H1 (cell line): ENCODE data around the gene SYNDIG1. TPM values are rescaled to one million over a fixed set of nuclear protein-coding genes. Genes with fewer than 3 reads are reported as not detected.

Experiments
- CTCF ChIA-PET: fragments of 300-600 bp; sonication (Branson Sonifier 250); formaldehyde crosslinking; loops from one replicate; lab custom pipeline; 2021; ENCODE audit not compliant: partially characterized antibody; lab: Charles Lee
- POLR2A ChIA-PET: fragments of 300-600 bp; sonication (Branson Sonifier 250); formaldehyde crosslinking; loops from one replicate; lab custom pipeline; 2021; ENCODE audit warnings: inconsistent platforms; ENCODE audit not compliant: partially characterized antibody; lab: Charles Lee
- DNase-seq, 2 experiments: peaks; one replicate each; pipeline versions ENCODE4 v3.0.0 to v3.0.0-alpha.2; 2010 to 2022; ENCODE audit warnings: low spot score in 2 of 2, low read depth in 1 of 2, mixed read lengths in 1 of 2
- FAIRE-seq: peaks from 2 replicates; lab custom pipeline; 2011; peaks lifted over from hg19 to GRCh38; lab: Jason Lieb, UNC
- H2AFZ ChIP-seq: 2 replicates; pipeline ENCODE4 v1.8.1; 2012; ENCODE audit warnings: low read length, inconsistent platforms
- H2AK5ac ChIP-seq: 2 replicates; pipeline ENCODE4 v1.6.1; 2013; ENCODE audit warnings: low read depth, low read length
- H2BK120ac ChIP-seq: replicated peaks from 2 replicates; pipeline ENCODE3; 2013; ENCODE audit warnings: low read depth, low read length, inconsistent platforms
- H2BK12ac ChIP-seq: 2 replicates; pipeline ENCODE4 v1.6.1; 2013; ENCODE audit warnings: low read depth, low read length
- H2BK15ac ChIP-seq: 2 replicates; pipeline ENCODE4 v1.6.1; 2013; ENCODE audit warnings: low read length
- H2BK20ac ChIP-seq: 2 replicates; pipeline ENCODE4 v1.6.1; 2013; ENCODE audit warnings: low read length
- H2BK5ac ChIP-seq: 2 replicates; pipeline ENCODE4 v1.6.1; 2013; ENCODE audit warnings: low read depth, low read length
- H3K14ac ChIP-seq: 2 replicates; pipeline ENCODE4 v1.6.1; 2013; ENCODE audit warnings: inconsistent platforms; ENCODE audit not compliant: insufficient read length
- H3K18ac ChIP-seq: 2 replicates; pipeline ENCODE4 v1.6.1; 2013; ENCODE audit warnings: low read length; ENCODE audit errors: extremely low read depth
- H3K23ac ChIP-seq: 2 replicates; pipeline ENCODE4 v1.6.1; 2013; ENCODE audit warnings: inconsistent platforms; ENCODE audit not compliant: insufficient read length
- H3K23me2 ChIP-seq: 2 replicates; pipeline ENCODE4 v1.6.1; 2013; ENCODE audit warnings: low read depth, low read length
- H3K27ac ChIP-seq: 2 replicates; pipeline ENCODE4 v1.6.1; 2011; ENCODE audit warnings: low read depth, low read length, inconsistent platforms
- H3K27me3 ChIP-seq, 4 experiments: replicated peaks in 1 of 4; 1 replicate in 1 of 4; 2 replicates in 3 of 4; pipeline versions ENCODE4 v1.6.1 to v1.8.1; 2011 to 2013; ENCODE audit warnings: low read length in 3 of 4, mild to moderate bottlenecking in 3 of 4, inconsistent platforms in 2 of 4, mixed read lengths in 2 of 4, moderate library complexity in 1 of 4; ENCODE audit not compliant: control insufficient read depth in 3 of 4, insufficient read depth in 3 of 4; ENCODE audit errors: extremely low read depth in 1 of 4
- H3K36me3 ChIP-seq, 4 experiments: 2 replicates each; pipeline versions ENCODE4 v1.6.1 to v1.8.1; 2011 to 2013; ENCODE audit warnings: mild to moderate bottlenecking in 4 of 4, low read length in 3 of 4, moderate library complexity in 2 of 4, control low read depth in 1 of 4, inconsistent platforms in 1 of 4; ENCODE audit not compliant: insufficient read depth in 4 of 4, control insufficient read depth in 2 of 4
- H3K4ac ChIP-seq: replicated peaks from 2 replicates; pipeline ENCODE3; 2013; ENCODE audit warnings: low read length, low read depth, mixed read lengths, inconsistent platforms; ENCODE audit not compliant: insufficient read length
- H3K4me1 ChIP-seq, 4 experiments: replicated peaks in 1 of 4; 1 replicate in 1 of 4; 2 replicates in 3 of 4; pipeline versions ENCODE4 v1.6.1 to v1.8.1; 2011 to 2013; ENCODE audit warnings: low read length in 3 of 4, inconsistent platforms in 2 of 4, mixed read lengths in 1 of 4; ENCODE audit not compliant: insufficient read depth in 4 of 4, control insufficient read depth in 3 of 4
- H3K4me2 ChIP-seq, 2 experiments: 2 replicates each; pipeline versions ENCODE4 v1.6.1 to v1.8.1; 2011 to 2013; ENCODE audit warnings: low read depth in 2 of 2, low read length in 2 of 2, control low read depth in 1 of 2, inconsistent platforms in 1 of 2, mild to moderate bottlenecking in 1 of 2; ENCODE audit not compliant: insufficient read depth in 1 of 2
- H3K4me3 ChIP-seq, 4 experiments: fragments of 200-600, 300-600 bp in 1 of 4; sonication (generic), shearing (Covaris generic), sonication (Bioruptor Twin) in 1 of 4; 2 replicates each; pipeline versions ENCODE4 v1.5.1 to v1.8.1; 2011 to 2016; ENCODE audit warnings: low read length in 4 of 4, low read depth in 3 of 4, control low read depth in 2 of 4, inconsistent platforms in 2 of 4, mild to moderate bottlenecking in 2 of 4, mixed read lengths in 1 of 4, moderate library complexity in 1 of 4; ENCODE audit not compliant: insufficient read depth in 2 of 4; ENCODE audit errors: extremely low read depth in 1 of 4
- H3K56ac ChIP-seq: replicated peaks from 2 replicates; pipeline ENCODE3; 2013; ENCODE audit warnings: low read depth, mild to moderate bottlenecking, mixed read lengths, low read length, inconsistent platforms; ENCODE audit not compliant: insufficient read length
- H3K79me1 ChIP-seq: 2 replicates; pipeline ENCODE4 v1.6.1; 2013; ENCODE audit warnings: low read depth, low read length, control low read depth
- H3K79me2 ChIP-seq, 2 experiments: 2 replicates each; pipeline versions ENCODE4 v1.6.1 to v1.8.1; 2012 to 2013; ENCODE audit warnings: low read length in 2 of 2, mild to moderate bottlenecking in 2 of 2, inconsistent platforms in 1 of 2; ENCODE audit not compliant: insufficient read depth in 2 of 2, control insufficient read depth in 1 of 2
- H3K9ac ChIP-seq, 4 experiments: replicated peaks in 1 of 4; 1 replicate in 1 of 4; 2 replicates in 3 of 4; pipeline versions ENCODE4 v1.6.1 to v1.8.1; 2011 to 2013; ENCODE audit warnings: low read depth in 3 of 4, low read length in 3 of 4, control low read depth in 2 of 4, mild to moderate bottlenecking in 2 of 4, moderate library complexity in 2 of 4, inconsistent platforms in 1 of 4; ENCODE audit errors: extremely low read depth in 1 of 4
- H3K9me3 ChIP-seq, 2 experiments: 2 replicates each; pipeline versions ENCODE4 v1.6.1 to v1.8.1; 2012 to 2013; ENCODE audit warnings: mild to moderate bottlenecking in 2 of 2, moderate library complexity in 2 of 2, control low read depth in 1 of 2, inconsistent platforms in 1 of 2, low read depth in 1 of 2, low read length in 1 of 2, mixed read lengths in 1 of 2; ENCODE audit not compliant: insufficient read depth in 2 of 2
- H4K20me1 ChIP-seq, 2 experiments: replicated peaks in 1 of 2; 2 replicates each; pipeline versions ENCODE3 to v1.8.1; 2011 to 2013; ENCODE audit warnings: inconsistent platforms in 2 of 2, low read length in 2 of 2, mild to moderate bottlenecking in 1 of 2; ENCODE audit not compliant: insufficient read depth in 2 of 2, control insufficient read depth in 1 of 2
- H4K5ac ChIP-seq: 2 replicates; pipeline ENCODE4 v1.6.1; 2013; ENCODE audit warnings: low read length, low read depth, mixed read lengths, inconsistent platforms; ENCODE audit not compliant: insufficient read length
- H4K8ac ChIP-seq: 2 replicates; pipeline ENCODE4 v1.8.0; 2013; ENCODE audit warnings: mild to moderate bottlenecking, moderate library complexity, low read length, inconsistent platforms; ENCODE audit not compliant: insufficient read depth; ENCODE audit errors: extremely low read depth
- H4K91ac ChIP-seq: replicated peaks from 2 replicates; pipeline ENCODE3; 2013; ENCODE audit warnings: low read length, mixed read lengths, inconsistent platforms; ENCODE audit not compliant: insufficient read length
- EGR1 ChIP-seq: IDR thresholded peaks from 2 replicates; pipeline ENCODE4 v1.6.1; 2011; ENCODE audit warnings: low read depth, low read length, borderline replicate concordance
- KDM4A ChIP-seq: IDR thresholded peaks from one replicate; pipeline ENCODE4 v1.7.1; 2012; ENCODE audit warnings: low read depth, mild to moderate bottlenecking, moderate library complexity, low read length, inconsistent platforms; ENCODE audit not compliant: severe bottlenecking
- MAX ChIP-seq: IDR thresholded peaks from 2 replicates; pipeline ENCODE4 v1.6.1; 2012; ENCODE audit warnings: inconsistent platforms
- PHF8 ChIP-seq: fragments of 200-600 bp; sonication (generic); conservative IDR thresholded peaks from 2 replicates; pipeline ENCODE4 v1.7.1; 2012; ENCODE audit warnings: low read depth, mild to moderate bottlenecking, inconsistent platforms, low read length, moderate library complexity
- RAD21 ChIP-seq, 2 experiments: IDR thresholded peaks in 1 of 2; conservative IDR thresholded peaks in 1 of 2; 2 replicates each; pipeline ENCODE4 v1.6.1; 2011; ENCODE audit warnings: low read depth in 2 of 2, low read length in 2 of 2, improper control_type of control experiment in 1 of 2, inconsistent platforms in 1 of 2, mild to moderate bottlenecking in 1 of 2, moderate library complexity in 1 of 2
- SIRT6 ChIP-seq: IDR thresholded peaks from one replicate; pipeline ENCODE4 v1.7.1; 2012; ENCODE audit warnings: low read length, inconsistent platforms
- SUZ12 ChIP-seq: fragments of 200-600 bp; sonication (generic); IDR thresholded peaks from 2 replicates; pipeline ENCODE4 v1.6.1; 2012; ENCODE audit warnings: mild to moderate bottlenecking, inconsistent platforms, low read length, moderate library complexity, mixed read lengths
- TCF12 ChIP-seq: IDR thresholded peaks from 2 replicates; pipeline ENCODE4 v1.6.1; 2011; ENCODE audit warnings: low read depth, mild to moderate bottlenecking, low read length
- WGBS, 2 experiments: shearing (Covaris generic) in 1 of 2; methylation state at CpG; one replicate each; pipeline versions ENCODE4 v1.1.6 to v1.1.7; 2013 to 2015; ENCODE audit warnings: low lambda C conversion rate in 2 of 2, mixed read lengths in 2 of 2, inconsistent platforms in 1 of 2, low coverage in 1 of 2, missing lambda C conversion rate in 1 of 2; ENCODE audit not compliant: insufficient replicate concordance in 2 of 2, insufficient coverage in 1 of 2, insufficient read length in 1 of 2; ENCODE audit errors: extremely low coverage in 1 of 2, missing lambda C conversion rate in 1 of 2; 5-methylcytosine and 5-hydroxymethylcytosine counted together
- polyA plus RNA-seq, 7 experiments: library from polyadenylated mRNA; depleted of rRNA in 3 of 7; stranded (reverse) in 5 of 7; unstranded in 2 of 7; fragments of >200 nt in 5 of 7; fragments of 200-250 nt in 2 of 7; gene quantifications; 1 replicate in 5 of 7; 2 replicates in 1 of 7; 4 replicates in 1 of 7; pipeline versions ENCODE4 v1.2.1 to v1.2.3, GENCODE V29; 2011 to 2013; ENCODE audit warnings: missing spikeins in 2 of 7, mixed read lengths in 2 of 7
- total RNA-seq: library from RNA; stranded (reverse); fragmentation: NEBNext Ultra II Directional; extraction: Animal tissue kit (Norgen Biotek cat#: 25700); gene quantifications from 2 replicates; pipeline ENCODE4 v1.2.1, GENCODE V29; 2021
- TF ChIP-seq, protein P1 (sequence below), 3 experiments: IDR thresholded peaks; 1 replicate in 2 of 3; 2 replicates in 1 of 3; pipeline versions ENCODE4 v1.5.1 to v1.6.1; 2011; ENCODE audit warnings: low read length in 3 of 3, mild to moderate bottlenecking in 3 of 3, inconsistent platforms in 2 of 3, low read depth in 1 of 3, moderate library complexity in 1 of 3; ENCODE audit not compliant: insufficient read depth in 1 of 3; ENCODE audit errors: control extremely low read depth in 1 of 3

Gene SYNDIG1
- total and polyA plus RNA-seq, 2 of the 8 experiments (the other 6 are each of a cell fraction or from before 2014, with no cell fraction given): 6.5 to 7.8 TPM

- Histone ChIP-seq H2BK5ac (no peak overlapping the region), H3K27ac (no peak overlapping the region), H3K4me1 (no peaks in the 10 kb centered on the region), H2BK20ac (0 out of 2 replicates have a peak overlapping the region, but pooled peaks have one; percentile 61), H4K91ac (no peak overlapping the region), H3K4me2 (no peak overlapping the region), H2BK120ac (no peak overlapping the region), H3K36me3 (no peaks in the 10 kb centered on the region), H4K5ac (no peak overlapping the region), H3K14ac (no peak overlapping the region), H3K4ac (no peak overlapping the region), H3K23ac (no peak overlapping the region), H3K79me2 (no peaks in the 10 kb centered on the region), H3K79me1 (no peaks in the 10 kb centered on the region), H3K9ac (no peak overlapping the region), H3K18ac (no peak overlapping the region; the same call in none of the 2 replicates), H2AK5ac (no peak overlapping the region), H2AFZ (no peak overlapping the region), H3K23me2 (no peaks in the 10 kb centered on the region), H2BK15ac (no peak overlapping the region), H3K4me3 (no peak overlapping the region), H3K9me3 (peaks cover 0 to 2% of the 10 kb centered on the region in 2 experiments; a peak in 1 of 4 replicates), H4K20me1 (no peaks in the 10 kb centered on the region), H2BK12ac (no peak overlapping the region), H3K56ac (no peak overlapping the region), H3K27me3 (no peaks in the 10 kb centered on the region), H4K8ac (no peak overlapping the region)
- ChIA-PET CTCF (interaction anchor here (0.7 to 2.8 kb wide), 4 partner anchors 8 to 583 kb away, joined by 3 to 10 read pairs (median 4); no protein-coding TSS in a partner anchor), POLR2A (no interaction called here)
- WGBS, 2 experiments: 85% methylated on average over 16 of the region's 16 CpGs; no CpG with 5 or more reads in 1 of the 2 experiments
- DNase-seq (peak in 1 of 2 experiments; percentile 10), FAIRE-seq (no peak)
- no peak for TF ChIP-seq EGR1
- peak; percentile 60 to 71 for TF ChIP-seq RAD21 (IDR thresholded peaks at IDR 0.05 in 1 of 2, conservative IDR thresholded peaks at IDR 0.05 in 1 of 2; ENCODE audit: low read depth in 2 of 2, low read length in 2 of 2)
- TF ChIP-seq, protein P1, sequence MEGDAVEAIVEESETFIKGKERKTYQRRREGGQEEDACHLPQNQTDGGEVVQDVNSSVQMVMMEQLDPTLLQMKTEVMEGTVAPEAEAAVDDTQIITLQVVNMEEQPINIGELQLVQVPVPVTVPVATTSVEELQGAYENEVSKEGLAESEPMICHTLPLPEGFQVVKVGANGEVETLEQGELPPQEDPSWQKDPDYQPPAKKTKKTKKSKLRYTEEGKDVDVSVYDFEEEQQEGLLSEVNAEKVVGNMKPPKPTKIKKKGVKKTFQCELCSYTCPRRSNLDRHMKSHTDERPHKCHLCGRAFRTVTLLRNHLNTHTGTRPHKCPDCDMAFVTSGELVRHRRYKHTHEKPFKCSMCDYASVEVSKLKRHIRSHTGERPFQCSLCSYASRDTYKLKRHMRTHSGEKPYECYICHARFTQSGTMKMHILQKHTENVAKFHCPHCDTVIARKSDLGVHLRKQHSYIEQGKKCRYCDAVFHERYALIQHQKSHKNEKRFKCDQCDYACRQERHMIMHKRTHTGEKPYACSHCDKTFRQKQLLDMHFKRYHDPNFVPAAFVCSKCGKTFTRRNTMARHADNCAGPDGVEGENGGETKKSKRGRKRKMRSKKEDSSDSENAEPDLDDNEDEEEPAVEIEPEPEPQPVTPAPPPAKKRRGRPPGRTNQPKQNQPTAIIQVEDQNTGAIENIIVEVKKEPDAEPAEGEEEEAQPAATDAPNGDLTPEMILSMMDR (IDR thresholded peaks at IDR 0.05; ENCODE audit: control extremely low read depth in 1 of 3, insufficient read depth in 1 of 3, low read depth in 1 of 3, low read length in 3 of 3): peak in 2 of 3 experiments; percentile 33 to 34; a peak in 2 of 4 replicates
- TF ChIP-seq PHF8: no peak
- no peak for TF ChIP-seq SUZ12
- TF ChIP-seq TCF12: no peak
- TF ChIP-seq SIRT6: no peak
- peak; percentile 45; the same call in 1 of the 2 replicates for TF ChIP-seq MAX
- no peak for TF ChIP-seq KDM4A
Observed at GRCh38 chr20:24684956-24685691, 215.7 kb downstream of the SYNDIG1 start.
